22Rv1 (cell line): Measurements from ENCODE around the gene NLRC5.
"Not testable (repeated sequence)": the region's sequence is repeated elsewhere in the genome, so short reads cannot be mapped to it uniquely, and the experiment has no call there.

Experiments used
- H3K27ac ChIP-seq: fragments of 450-650 bp; 2 replicates; pipeline ENCODE4 v1.5.1; 2017
- ZFX ChIP-seq: fragments of 450-650 bp; IDR thresholded peaks from 2 replicates; pipeline ENCODE4 v1.6.1; 2017; ENCODE audit warnings: antibody characterized with exemption, borderline replicate concordance
- TF ChIP-seq, protein P1 (sequence below): fragments of 450-650 bp; IDR thresholded peaks from 2 replicates; pipeline ENCODE4 v1.5.1; 2017; ENCODE audit warnings: mild to moderate bottlenecking

The NLRC5 gene

DNA sequence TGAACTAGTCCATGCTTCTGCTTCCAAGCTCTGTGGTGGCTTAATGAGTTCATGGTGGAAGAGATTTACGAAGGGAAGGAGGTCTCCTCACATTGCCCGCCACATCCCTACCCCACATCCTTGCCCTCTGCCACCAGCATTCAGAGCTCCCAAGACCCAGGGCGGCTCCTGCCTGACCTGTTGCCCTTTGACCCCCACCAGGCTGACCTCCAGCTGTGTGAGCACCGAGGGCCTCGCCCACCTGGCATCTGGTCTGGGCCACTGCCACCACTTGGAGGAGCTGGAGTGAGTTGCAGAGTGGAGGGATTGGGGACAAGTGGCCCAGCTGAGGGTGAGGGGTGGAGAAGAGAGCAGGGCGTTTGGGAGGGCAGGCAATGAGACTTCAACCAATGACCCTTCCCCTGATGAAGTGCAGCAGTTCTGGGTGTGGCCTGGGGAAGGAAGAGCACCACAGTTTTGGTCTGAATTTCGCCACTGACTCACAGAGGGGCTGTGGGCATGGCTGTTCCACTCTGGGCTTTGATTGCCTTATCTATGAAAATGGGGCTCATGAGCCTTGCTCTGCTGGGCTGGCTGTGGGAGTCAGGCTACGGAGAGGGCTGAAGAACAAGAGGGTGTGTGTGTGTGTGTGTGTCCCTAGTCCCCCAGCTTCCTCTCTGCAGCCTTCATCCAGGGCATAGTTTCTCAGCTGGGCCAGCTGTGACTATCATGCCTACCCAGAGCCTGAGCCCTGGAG is 80.4 kb downstream of the NLRC5 start:
- TF ChIP-seq, protein P1, sequence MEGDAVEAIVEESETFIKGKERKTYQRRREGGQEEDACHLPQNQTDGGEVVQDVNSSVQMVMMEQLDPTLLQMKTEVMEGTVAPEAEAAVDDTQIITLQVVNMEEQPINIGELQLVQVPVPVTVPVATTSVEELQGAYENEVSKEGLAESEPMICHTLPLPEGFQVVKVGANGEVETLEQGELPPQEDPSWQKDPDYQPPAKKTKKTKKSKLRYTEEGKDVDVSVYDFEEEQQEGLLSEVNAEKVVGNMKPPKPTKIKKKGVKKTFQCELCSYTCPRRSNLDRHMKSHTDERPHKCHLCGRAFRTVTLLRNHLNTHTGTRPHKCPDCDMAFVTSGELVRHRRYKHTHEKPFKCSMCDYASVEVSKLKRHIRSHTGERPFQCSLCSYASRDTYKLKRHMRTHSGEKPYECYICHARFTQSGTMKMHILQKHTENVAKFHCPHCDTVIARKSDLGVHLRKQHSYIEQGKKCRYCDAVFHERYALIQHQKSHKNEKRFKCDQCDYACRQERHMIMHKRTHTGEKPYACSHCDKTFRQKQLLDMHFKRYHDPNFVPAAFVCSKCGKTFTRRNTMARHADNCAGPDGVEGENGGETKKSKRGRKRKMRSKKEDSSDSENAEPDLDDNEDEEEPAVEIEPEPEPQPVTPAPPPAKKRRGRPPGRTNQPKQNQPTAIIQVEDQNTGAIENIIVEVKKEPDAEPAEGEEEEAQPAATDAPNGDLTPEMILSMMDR = no peak
- TF ChIP-seq ZFX = no peak
- H3K27ac ChIP-seq = no peak overlapping the region

DNA sequence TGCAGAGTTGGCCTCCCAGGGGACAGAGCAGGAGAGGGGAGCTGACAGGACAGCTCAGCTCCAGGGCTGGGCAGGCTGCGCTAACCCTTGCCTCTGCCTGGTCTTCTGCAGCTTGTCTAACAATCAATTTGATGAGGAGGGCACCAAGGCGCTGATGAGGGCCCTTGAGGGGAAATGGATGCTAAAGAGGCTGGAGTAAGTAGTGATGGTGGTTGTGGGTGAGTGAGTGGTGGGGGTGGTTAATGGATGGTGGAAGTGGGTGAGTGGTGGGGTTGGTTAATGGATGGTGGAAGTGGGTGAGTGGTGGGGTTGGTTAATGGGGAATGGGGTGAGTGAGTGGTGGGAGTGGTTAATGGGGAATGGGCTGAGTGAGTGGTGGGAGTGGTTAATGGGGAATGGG is 81.1 kb downstream of the NLRC5 start:
- TF ChIP-seq, protein P1 = no peak
- TF ChIP-seq ZFX = no peak
- H3K27ac ChIP-seq = no peak overlapping the region

DNA sequence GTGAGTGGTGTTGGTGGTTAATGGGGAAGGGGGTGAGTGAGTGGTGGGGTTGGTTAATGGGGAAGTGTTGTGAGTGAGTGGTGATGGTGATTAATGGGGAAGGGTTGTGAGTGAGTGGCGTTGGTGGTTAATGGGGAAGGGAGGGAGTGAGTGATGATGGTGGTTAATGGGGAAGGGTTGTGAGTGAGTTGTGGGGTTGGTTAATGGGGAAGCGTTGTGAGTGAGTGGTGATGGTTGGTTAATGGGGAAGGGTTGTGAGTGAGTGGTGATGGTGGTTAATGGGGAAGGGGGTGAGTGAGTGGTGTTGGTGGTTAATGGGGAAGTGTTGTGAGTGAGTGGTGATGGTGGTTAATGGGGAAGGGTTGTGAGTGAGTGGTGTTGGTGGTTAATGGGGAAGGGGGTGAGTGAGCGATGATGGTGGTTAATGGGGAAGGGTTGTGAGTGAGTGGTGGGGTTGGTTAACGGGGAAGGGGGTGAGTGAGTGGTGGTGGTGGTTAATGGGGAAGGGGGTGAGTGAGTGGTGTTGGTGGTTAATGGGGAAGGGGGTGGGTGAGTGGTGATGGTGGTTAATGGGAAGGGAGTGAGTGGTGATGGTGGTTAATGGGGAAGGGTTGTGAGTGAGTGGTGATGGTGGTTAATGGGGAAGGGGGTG is 81.8 kb downstream of the NLRC5 start:
- not testable (repeated sequence) for H3K27ac ChIP-seq

DNA sequence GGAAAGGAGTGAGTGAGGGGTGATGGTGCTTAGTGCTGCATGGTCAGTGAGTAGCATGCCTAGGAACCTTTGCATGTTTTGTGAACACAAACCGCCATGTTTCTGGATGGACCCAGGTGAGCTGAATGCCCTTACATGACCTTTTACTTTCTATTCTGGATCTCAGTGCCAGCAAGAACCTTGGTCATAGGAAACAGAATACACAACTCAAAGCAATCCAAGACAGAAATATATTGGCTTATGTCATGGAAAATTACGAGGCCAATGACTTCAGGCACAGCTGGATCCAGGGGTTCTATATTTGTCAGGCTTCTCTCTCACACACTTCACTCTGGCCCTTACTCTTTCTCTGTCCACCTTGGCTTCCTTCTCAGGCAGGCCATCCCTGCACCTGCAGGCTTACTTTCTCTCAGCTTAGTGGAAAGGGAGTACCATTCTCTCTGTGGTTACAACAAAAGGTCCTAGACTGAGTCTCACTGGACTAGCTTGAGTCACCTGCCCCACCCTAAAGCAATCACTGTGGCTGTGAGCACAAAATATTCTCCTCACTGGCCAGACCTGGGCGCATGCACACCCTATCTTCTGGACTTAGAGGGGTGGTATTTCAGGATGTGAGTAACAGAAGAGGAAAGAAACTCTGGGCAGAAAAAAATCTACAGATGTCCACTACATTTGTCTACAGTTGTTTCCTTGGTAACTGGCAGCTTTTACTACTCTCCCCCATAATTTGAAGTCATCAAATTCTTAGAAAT is 82.7 kb downstream of the NLRC5 start:
- no peak overlapping the region for H3K27ac ChIP-seq
- TF ChIP-seq, protein P1 = no peak
- TF ChIP-seq ZFX = no peak

DNA sequence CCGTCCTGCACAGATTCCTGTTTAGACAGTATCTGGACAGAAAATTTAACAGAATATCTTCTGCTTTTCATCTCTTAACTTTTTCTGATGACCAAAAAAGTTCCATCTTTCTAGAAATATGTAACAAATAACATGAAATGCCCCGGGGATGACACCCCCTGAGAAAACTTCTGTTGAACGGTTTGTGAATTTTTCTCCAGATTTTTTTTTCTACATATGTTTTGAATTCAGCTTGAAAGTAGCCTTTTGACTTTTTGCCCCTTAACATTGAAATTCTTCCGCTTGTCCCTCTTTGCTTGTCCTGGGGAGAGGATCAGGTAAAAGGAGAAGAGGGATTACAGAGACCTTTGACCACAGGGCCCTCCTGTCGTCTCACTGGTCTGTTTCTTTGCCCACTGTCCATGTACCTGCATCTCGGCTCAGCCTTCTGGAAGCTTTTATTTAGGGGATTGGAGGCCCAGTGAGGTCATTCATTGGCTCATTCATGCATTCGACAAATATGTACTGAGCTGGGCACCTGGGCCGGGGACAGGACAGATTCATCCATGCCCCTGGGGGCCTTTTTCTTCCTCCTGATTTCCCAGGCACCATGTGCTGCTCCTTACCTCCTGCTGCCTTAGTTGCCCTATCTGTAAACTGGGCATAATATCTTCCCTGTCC is 83.4 kb downstream of the NLRC5 start:
- H3K27ac ChIP-seq = no peak overlapping the region
- no peak for TF ChIP-seq ZFX
- TF ChIP-seq, protein P1 = no peak

DNA sequence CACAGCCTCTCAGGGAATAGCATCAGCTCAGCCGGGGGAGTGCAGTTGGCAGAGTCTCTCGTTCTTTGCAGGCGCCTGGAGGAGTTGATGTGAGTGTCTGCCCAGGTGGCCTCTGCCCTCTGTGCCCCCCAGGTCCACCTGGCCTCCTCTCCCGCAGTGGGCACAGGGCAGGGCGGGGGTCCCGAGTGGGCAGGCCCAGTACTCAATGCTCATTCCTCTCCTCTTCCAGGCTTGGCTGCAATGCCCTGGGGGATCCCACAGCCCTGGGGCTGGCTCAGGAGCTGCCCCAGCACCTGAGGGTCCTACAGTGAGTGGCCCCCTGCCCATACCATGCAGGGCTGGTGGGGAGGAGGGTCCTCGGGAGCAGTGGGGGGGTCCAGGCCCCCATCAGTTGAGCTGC is 88.4 kb downstream of the NLRC5 start:
- no peak overlapping the region for H3K27ac ChIP-seq
- TF ChIP-seq ZFX = no peak
- TF ChIP-seq, protein P1 = no peak

DNA sequence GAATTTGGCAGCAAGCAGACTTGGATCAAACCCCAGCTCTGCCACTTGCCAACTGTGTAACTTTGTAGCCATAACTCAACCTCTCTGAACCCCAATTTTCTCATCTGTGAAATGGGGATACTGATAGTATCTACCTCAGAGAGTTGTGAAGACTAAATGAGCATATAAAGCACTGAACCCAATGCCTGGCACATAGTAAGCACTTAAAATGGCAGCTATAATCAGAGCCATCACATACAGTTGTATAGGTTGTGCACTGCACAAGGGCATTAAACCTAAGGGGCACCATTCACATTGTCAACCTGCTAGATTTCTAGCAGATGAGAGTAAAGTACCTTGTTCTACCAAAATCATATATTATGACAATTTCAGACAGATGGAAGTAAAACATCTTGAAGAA is 92.4 kb downstream of the NLRC5 start:
- TF ChIP-seq ZFX = no peak
- TF ChIP-seq, protein P1 = no peak

More for the DNA sequence above, 92.4 kb downstream of the NLRC5 start:
- no peak overlapping the region for H3K27ac ChIP-seq
